Fibroblast of gingiva (primary cell): Measurements from ENCODE around the gene POLR2J2.
"Not testable (repeated sequence)": the region's sequence is repeated elsewhere in the genome, so short reads cannot be mapped to it uniquely, and the experiment has no call there.

Source experiments
- DNase-seq: peaks from one replicate; pipeline ENCODE4 v3.0.0-alpha.2; 2011; ENCODE audit warnings: low read depth

POLR2J2 gene

GRCh38 chr7:102671956-102672307, 469 bp upstream of the POLR2J2 start:
- not testable (repeated sequence) for DNase-seq

DNA sequence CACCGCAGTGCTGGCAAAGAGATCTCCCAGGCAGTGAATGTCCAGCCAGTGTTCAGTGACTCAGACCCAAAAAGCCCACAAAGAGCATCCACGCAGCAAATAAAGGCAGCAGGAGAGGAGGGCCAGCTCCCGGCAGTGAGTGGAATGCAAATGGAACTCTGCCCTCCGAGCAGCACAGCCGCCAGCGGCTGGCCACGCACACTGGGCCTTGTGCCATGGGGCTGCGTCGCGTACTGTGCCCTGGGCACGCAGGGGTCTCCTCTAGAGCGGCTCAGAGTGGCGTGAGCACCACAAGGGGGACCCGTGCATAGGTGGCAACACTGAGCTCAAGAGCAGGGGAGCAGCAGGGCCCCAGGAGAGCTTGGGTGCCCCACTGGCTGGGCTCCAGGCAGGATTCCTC, 3.9 kb downstream of the POLR2J2 start:
- DNase-seq, result not testable (repeated sequence)

GRCh38 chr7:102666850-102667249, 4.6 kb downstream of the POLR2J2 start:
- DNase-seq, result not testable (repeated sequence)

DNA sequence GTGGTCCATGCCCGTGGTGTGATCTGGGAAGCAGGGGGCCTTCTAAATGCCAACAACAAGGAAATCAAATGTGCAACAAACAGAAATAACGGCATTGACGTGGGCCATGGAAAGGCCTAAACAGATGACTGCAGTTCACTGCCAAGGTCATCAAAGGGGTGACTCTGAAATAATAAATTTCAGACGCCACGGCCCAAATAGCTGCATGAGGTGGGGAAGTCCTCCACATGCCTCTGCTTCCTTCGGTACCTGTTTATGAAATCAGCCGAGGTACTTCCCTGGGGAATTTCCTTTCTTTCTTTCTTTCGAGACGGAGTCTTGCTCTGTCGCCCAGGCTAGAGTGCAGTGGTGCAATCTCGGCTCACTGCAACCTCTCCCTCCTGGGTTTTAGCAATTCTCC, 6.7 kb downstream of the POLR2J2 start:
- not testable (repeated sequence) for DNase-seq

- not testable (repeated sequence) for DNase-seq
Observed at GRCh38 chr7:102649924-102650323, 21.5 kb downstream of the POLR2J2 start, which contains the start of gene SPDYE2B. TSS of gene SPDYE2B (plus strand) at chr7:102650319. CDS start at chr7:102652349, 2,030 bp downstream.

DNA sequence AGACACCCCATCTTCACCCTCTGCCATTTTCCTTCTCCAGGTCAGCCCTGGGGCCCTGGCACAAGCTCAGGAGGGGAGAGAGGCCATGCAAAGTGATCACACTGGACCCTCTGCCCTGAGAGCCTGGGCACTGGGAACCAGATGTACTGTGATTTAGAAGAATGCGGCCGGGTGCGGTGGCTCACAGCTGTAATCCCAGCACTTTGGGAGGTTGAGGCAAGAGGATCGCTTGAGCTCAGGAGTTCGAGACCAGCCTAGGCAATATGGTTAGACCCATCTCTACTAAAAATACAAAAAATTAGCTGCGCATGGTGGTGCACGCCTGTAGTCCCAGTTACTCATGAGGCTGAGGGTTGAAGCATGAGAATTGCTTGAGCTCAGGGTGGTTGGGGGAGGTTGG, 23.6 kb downstream of the POLR2J2 start:
- not testable (repeated sequence) for DNase-seq

GRCh38 chr7:102643404-102643803, 28.1 kb downstream of the POLR2J2 start:
- DNase-seq, result not testable (repeated sequence)

GRCh38 chr7:102642691-102643090, 28.8 kb downstream of the POLR2J2 start, which contains the start of gene UPK3BL1:
TSS of gene UPK3BL1 (minus strand) at chr7:102642791. CDS start at chr7:102642741, 50 bp downstream.
- DNase-seq, result not testable (repeated sequence)

DNA sequence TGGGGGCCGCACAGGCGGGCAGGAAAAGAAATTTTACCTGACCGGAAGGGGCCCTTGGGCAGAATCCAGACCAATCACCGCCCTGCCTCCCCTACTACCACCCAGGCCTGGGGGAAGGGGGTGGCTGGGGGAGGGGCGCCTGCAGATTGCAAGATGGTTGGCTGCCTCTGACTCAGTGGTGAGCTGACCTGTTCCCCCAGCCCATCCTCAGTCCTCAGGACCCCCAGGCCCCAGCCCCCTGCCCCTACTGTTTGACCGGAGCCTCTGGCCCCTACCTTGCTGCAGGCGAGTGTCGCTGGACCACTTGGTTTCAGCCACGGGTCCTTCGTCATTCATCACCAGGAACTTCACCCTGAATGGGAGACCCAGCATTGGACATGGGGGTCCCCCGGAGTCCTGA, 32.6 kb downstream of the POLR2J2 start:
- DNase-seq, result not testable (repeated sequence)

- not testable (repeated sequence) for DNase-seq
Observed at GRCh38 chr7:102636956-102637355, 34.5 kb downstream of the POLR2J2 start.

DNA sequence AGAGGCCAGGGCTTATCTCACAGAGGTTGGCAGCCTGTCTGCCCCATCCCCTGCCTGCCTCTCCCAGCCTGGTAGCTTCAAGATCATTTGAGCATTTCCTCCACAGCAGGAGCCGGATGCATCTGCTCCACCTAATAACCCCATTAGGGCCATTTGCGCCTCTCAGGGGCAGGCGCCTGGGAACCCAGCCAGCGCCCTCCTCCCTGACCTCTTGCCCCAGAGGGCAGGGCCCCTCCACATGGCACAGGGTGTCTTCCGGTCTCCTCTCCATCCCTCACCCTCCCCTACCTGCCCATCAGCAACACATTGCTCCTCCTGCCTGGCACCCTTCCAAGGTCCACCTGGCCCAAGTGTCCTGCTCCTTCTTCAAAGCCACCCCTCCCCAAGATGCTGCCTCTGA, 36.1 kb downstream of the POLR2J2 start:
- not testable (repeated sequence) for DNase-seq

DNA sequence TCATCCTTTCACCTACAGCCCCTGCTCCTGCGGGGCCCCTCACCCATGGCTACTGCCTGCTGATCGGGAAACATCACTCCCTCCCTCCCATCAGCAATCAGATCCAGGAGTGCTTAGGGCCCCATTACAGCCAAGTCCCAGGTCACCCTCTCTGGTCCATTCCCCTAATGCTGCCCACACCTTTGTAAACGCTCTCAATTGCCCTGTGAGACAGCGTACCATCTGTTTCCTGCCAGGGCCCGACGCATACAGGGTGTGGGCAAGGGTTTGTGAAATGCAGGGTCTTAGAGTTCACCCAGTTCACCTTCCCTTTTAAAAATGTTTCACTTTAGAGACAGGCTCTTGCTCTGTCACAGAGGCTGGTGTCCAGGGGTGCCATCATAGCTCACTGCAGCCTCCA, 37.2 kb downstream of the POLR2J2 start:
- not testable (repeated sequence) for DNase-seq

- DNase-seq, result not testable (repeated sequence)
Observed at GRCh38 chr7:102630622-102631021, 40.8 kb downstream of the POLR2J2 start.

DNA sequence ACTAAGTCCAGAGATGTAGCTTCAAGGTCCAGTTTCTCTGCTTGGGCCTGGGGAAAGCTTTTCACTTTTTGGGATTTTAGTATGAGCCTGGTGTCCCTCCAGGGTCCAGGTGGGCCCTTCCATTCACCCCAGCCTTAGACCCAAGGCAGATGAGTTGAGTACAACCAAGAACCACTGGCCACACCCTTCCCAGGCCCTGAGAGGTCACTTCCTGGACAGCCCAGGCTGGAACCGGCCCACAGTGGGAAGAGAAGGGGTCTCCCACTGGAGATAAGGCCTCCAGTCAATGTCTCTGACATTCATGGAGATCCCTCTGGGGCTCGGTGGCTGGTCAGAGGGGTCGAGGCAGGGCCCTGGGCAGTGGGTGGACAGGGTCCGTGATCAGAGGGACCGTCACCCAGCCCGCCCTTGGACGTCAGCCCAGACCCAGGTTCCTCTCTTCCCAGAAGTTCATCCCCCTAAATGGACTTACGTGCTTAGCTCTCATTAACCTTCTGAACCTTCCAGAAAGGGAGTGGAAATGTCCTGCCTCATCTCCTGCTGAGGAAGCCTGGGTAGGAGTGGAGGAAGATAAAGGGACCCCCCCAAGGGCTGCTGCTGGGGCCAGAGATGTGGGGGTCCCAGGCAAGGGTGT, 44.1 kb downstream of the POLR2J2 start:
- DNase-seq, result not testable (repeated sequence)

GRCh38 chr7:102618122-102618521, 53.3 kb downstream of the POLR2J2 start:
- not testable (repeated sequence) for DNase-seq

DNA sequence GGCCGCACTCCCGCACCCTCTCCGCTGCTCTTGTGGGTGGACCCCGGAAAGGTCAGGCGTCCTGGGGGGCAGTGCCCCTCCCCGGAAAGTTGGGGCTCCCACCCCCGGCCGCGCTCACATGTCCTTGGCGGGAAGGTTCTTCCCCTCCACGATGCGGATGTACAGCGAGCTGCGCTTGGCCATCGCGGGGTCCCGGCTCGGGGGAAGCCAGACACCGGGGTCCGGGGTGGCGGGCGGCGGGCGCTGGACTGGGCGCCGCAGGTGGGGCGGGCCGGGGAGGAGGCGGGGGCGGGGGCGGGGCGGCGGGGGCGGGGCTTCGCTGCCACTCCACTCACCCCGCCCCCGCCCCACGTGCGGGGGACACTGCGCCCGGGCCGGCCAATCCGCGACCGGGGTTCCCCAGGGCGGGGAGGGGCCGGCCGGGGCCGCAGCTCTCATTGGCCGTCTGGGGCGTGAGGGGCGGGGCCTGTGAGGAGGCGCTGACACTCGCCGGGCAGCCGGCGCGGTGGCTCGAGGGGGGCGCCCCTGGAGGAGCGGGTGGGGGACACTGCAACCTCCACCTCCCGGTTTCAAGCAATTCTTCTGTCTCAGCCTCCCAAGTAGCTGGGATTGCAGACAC, 54.8 kb downstream of the POLR2J2 start, which contains the start of gene RASA4:
RASA4 (minus strand) TSS at position 250 of the 619 bp plus-strand sequence; CDS start at position 183, 67 bp downstream.
- not testable (repeated sequence) for DNase-seq
